GM23248 (cell line): ENCODE results near the gene BTG1. TPM values are rescaled to one million over a fixed set of nuclear protein-coding genes. Genes with fewer than 3 reads are reported as not detected.
"Not testable (repeated sequence)": the region's sequence is repeated elsewhere in the genome, so short reads cannot be mapped to it uniquely, and the experiment has no call there.

Source experiments
- DNase-seq: peaks from one replicate; pipeline ENCODE4 v3.0.0-alpha.2; 2015
- H2AFZ ChIP-seq: fragments of 200-600 bp; sonication (generic); 2 replicates; pipeline ENCODE4 v1.6.1; 2016; ENCODE audit warnings: antibody characterized with exemption
- H3F3A ChIP-seq: fragments of 200-600 bp; sonication (generic); 2 replicates; pipeline ENCODE4 v1.6.1; 2016; ENCODE audit warnings: mild to moderate bottlenecking, antibody characterized with exemption, mixed run types; ENCODE audit not compliant: insufficient read depth
- H3K27ac ChIP-seq: fragments of 200-600 bp; sonication (generic); 2 replicates; pipeline ENCODE4 v1.5.1; 2016; ENCODE audit warnings: mild to moderate bottlenecking
- H3K27me3 ChIP-seq: fragments of 200-600 bp; sonication (generic); replicated peaks from 2 replicates; pipeline ENCODE4 v1.6.1; 2016; ENCODE audit warnings: mild to moderate bottlenecking; ENCODE audit not compliant: insufficient read depth
- H3K36me3 ChIP-seq: fragments of 200-600 bp; sonication (generic); 2 replicates; pipeline ENCODE4 v1.6.1; 2016; ENCODE audit warnings: low read depth, mild to moderate bottlenecking
- H3K4me1 ChIP-seq: fragments of 200-600 bp; sonication (generic); 2 replicates; pipeline ENCODE4 v1.6.1; 2016; ENCODE audit warnings: mild to moderate bottlenecking; ENCODE audit not compliant: insufficient read depth
- H3K4me2 ChIP-seq: fragments of 200-600 bp; sonication (generic); one replicate; pipeline ENCODE4 v1.6.1; 2016; ENCODE audit warnings: mild to moderate bottlenecking; ENCODE audit not compliant: unreplicated experiment
- H3K4me3 ChIP-seq: fragments of 200-600 bp; sonication (generic); 2 replicates; pipeline ENCODE4 v1.5.1; 2016; ENCODE audit warnings: mild to moderate bottlenecking
- H3K79me2 ChIP-seq: fragments of 200-600 bp; sonication (generic); 2 replicates; pipeline ENCODE4 v1.6.1; 2016; ENCODE audit warnings: mild to moderate bottlenecking; ENCODE audit not compliant: insufficient read depth
- H3K9ac ChIP-seq: fragments of 200-600 bp; sonication (generic); 2 replicates; pipeline ENCODE4 v1.6.1; 2016; ENCODE audit warnings: mild to moderate bottlenecking
- H3K9me2 ChIP-seq: fragments of 200-600 bp; sonication (generic); 2 replicates; pipeline ENCODE4 v1.6.1; 2016; ENCODE audit warnings: mixed run types, mild to moderate bottlenecking, moderate library complexity; ENCODE audit not compliant: insufficient read depth
- H3K9me3 ChIP-seq: fragments of 200-600 bp; sonication (generic); one replicate; pipeline ENCODE4 v1.6.1; 2017; ENCODE audit warnings: low read depth
- H4K20me1 ChIP-seq: fragments of 200-600 bp; sonication (generic); 2 replicates; pipeline ENCODE4 v1.6.0; 2016; ENCODE audit not compliant: insufficient read depth
- EZH2 ChIP-seq: fragments of 200-600 bp; sonication (generic); IDR thresholded peaks from 2 replicates; pipeline ENCODE4 v1.6.1; 2018; ENCODE audit warnings: antibody characterized with exemption, mild to moderate bottlenecking; ENCODE audit not compliant: insufficient read depth, poor library complexity, severe bottlenecking
- EZH2phosphoT487 ChIP-seq: fragments of 200-600 bp; sonication (generic); IDR thresholded peaks from 2 replicates; pipeline ENCODE4 v1.6.1; 2018; ENCODE audit warnings: antibody characterized with exemption, moderate library complexity, mild to moderate bottlenecking, low read depth; ENCODE audit not compliant: insufficient read depth
- WGBS, 2 experiments: methylation state at CpG; one replicate each; pipeline ENCODE4 v1.1.6; 2015 to 2017; ENCODE audit warnings: low lambda C conversion rate in 2 of 2, low coverage in 1 of 2; ENCODE audit errors: missing lambda C conversion rate in 2 of 2; 5-methylcytosine and 5-hydroxymethylcytosine counted together
- in situ Hi-C: fragments of 300-500 bp; cut with MboI; formaldehyde crosslinking; loops from 2 replicates; pipeline ENCODE4 v1.15.0; 2020
- polyA plus RNA-seq: library from polyadenylated mRNA; unstranded; fragments of >200 nt; fragmentation: Nextera tagmentation; extraction: Ambion mirVana; gene quantifications from 2 replicates; pipeline ENCODE4 v1.2.1, GENCODE V29; 2016
- total RNA-seq: library from RNA; depleted of rRNA; stranded (reverse); fragments of >200 nt; shearing (Covaris generic); gene quantifications from 2 replicates; pipeline ENCODE4 v1.2.3, GENCODE V29; 2014

Gene BTG1
- total and polyA plus RNA-seq, 2 experiments from 2014 or later: 14.4 to 62.2 TPM

GRCh38 chr12:92136026-92136730 is 9.5 kb downstream of the BTG1 start:
- H3K79me2 ChIP-seq: peaks cover 98% of the 10 kb centered on the region
- peak overlapping the region; percentile 98 for H3K4me2 ChIP-seq
- WGBS, 2 experiments: 87 to 88% methylated on average over 8 of the region's 8 CpGs
- no peaks in the 10 kb centered on the region for H4K20me1 ChIP-seq
- H3K4me1 ChIP-seq: peaks cover 87% of the 10 kb centered on the region
- in situ Hi-C loops: loop anchor here (10.0 to 25.0 kb wide), 2 partner anchors 321 to 549 kb away; no protein-coding TSS in a partner anchor
- H2AFZ ChIP-seq: no peak overlapping the region
- H3K9me3 ChIP-seq: no peaks in the 10 kb centered on the region
- no peaks in the 10 kb centered on the region for H3K27me3 ChIP-seq
- TF ChIP-seq EZH2phosphoT487 (no peak), EZH2 (no peak)
- no peak for DNase-seq
- peak overlapping the region; percentile 93 for H3K27ac ChIP-seq
- H3K9me2 ChIP-seq: no peaks in the 10 kb centered on the region
- 0 out of 2 replicates have a peak, but pooled peaks cover 3% of the 10 kb centered on the region for H3K36me3 ChIP-seq
- H3K9ac ChIP-seq: no peak overlapping the region
- no peak overlapping the region for H3K4me3 ChIP-seq
- peaks cover 72% of the 10 kb centered on the region for H3F3A ChIP-seq

GRCh38 chr12:92135541-92135940 is 10.1 kb downstream of the BTG1 start:
- not testable (repeated sequence) for H3K27me3 ChIP-seq, H4K20me1 ChIP-seq, H2AFZ ChIP-seq, DNase-seq, H3K9me3 ChIP-seq, H3K9me2 ChIP-seq, H3K36me3 ChIP-seq
- 87 to 88% methylated on average over 8 of the region's 8 CpGs for WGBS, 2 experiments
- peak overlapping the region; percentile 59 for H3K4me2 ChIP-seq
- H3K27ac ChIP-seq: peak overlapping the region; percentile 93
- peaks cover 98% of the 10 kb centered on the region for H3K79me2 ChIP-seq
- in situ Hi-C loops: loop anchor here (10.0 to 25.0 kb wide), 2 partner anchors 321 to 548 kb away; no protein-coding TSS in a partner anchor
- peak overlapping the region; percentile 45 for H3K4me3 ChIP-seq
- peaks cover 66% of the 10 kb centered on the region for H3F3A ChIP-seq
- H3K9ac ChIP-seq: 0 out of 2 replicates have a peak overlapping the region, but pooled peaks have one; percentile 47
- peaks cover 81% of the 10 kb centered on the region for H3K4me1 ChIP-seq

GRCh38 chr12:92134638-92135274 is 10.9 kb downstream of the BTG1 start:
- Histone ChIP-seq H3K9me2 (no peaks in the 10 kb centered on the region), H3K4me3 (peak overlapping the region; percentile 45), H3K4me2 (peak overlapping the region; percentile 59), H3K36me3 (no peaks in the 10 kb centered on the region), H3K27ac (peak overlapping the region; percentile 93), H3K27me3 (no peaks in the 10 kb centered on the region), H4K20me1 (no peaks in the 10 kb centered on the region), H3F3A (peaks cover 58% of the 10 kb centered on the region), H3K79me2 (peaks cover 98% of the 10 kb centered on the region), H3K4me1 (peaks cover 73% of the 10 kb centered on the region), H3K9ac (peak overlapping the region; percentile 47), H2AFZ (no peak overlapping the region), H3K9me3 (no peaks in the 10 kb centered on the region)
- WGBS, 2 experiments: 2% methylated on average over 5 of the region's 5 CpGs
- DNase-seq: peak; percentile 85
- in situ Hi-C loops: loop anchor here (10.0 to 25.0 kb wide), 2 partner anchors 320 to 547 kb away; no protein-coding TSS in a partner anchor
- TF ChIP-seq EZH2: no peak
- TF ChIP-seq EZH2phosphoT487: no peak

GRCh38 chr12:92133795-92134637 is 11.6 kb downstream of the BTG1 start:
- in situ Hi-C loops: loop anchor here (10.0 to 25.0 kb wide), 2 partner anchors 319 to 547 kb away; no protein-coding TSS in a partner anchor
- peak overlapping the region; percentile 47 for H3K9ac ChIP-seq

More at GRCh38 chr12:92133795-92134637, 11.6 kb downstream of the BTG1 start:
- H3K9me2 ChIP-seq: no peaks in the 10 kb centered on the region
- no peaks in the 10 kb centered on the region for H3K9me3 ChIP-seq
- H3K27me3 ChIP-seq: no peaks in the 10 kb centered on the region
- DNase-seq: no peak
- no peaks in the 10 kb centered on the region for H4K20me1 ChIP-seq
- H3K79me2 ChIP-seq: peaks cover 98% of the 10 kb centered on the region
- no peak overlapping the region for H2AFZ ChIP-seq
- 42 to 70% methylated on average over 3 of the region's 3 CpGs for WGBS, 2 experiments
- H3K4me1 ChIP-seq: peaks cover 66% of the 10 kb centered on the region
- H3K4me3 ChIP-seq: peak overlapping the region; percentile 45
- no peak for TF ChIP-seq EZH2phosphoT487
- H3K27ac ChIP-seq: peak overlapping the region; percentile 93
- no peaks in the 10 kb centered on the region for H3K36me3 ChIP-seq
- H3F3A ChIP-seq: peaks cover 50% of the 10 kb centered on the region
- peak overlapping the region; percentile 59 for H3K4me2 ChIP-seq
